ENCODE measurements around the gene CYB5A. TPM values are rescaled to one million over a fixed set of nuclear protein-coding genes. Genes with fewer than 3 reads are reported as not detected.

The CYB5A gene
- total and polyA plus RNA-seq, 2 of the 8 experiments (the other 6 are each of a cell fraction or from before 2014, with no cell fraction given) = 154 to 195 TPM

- no peak overlapping the region for H3K4ac ChIP-seq (replicated peaks; ENCODE audit: insufficient read length, low read depth, low read length)
- no peaks in the 10 kb centered on the region for H3K36me3 ChIP-seq (ENCODE audit: control insufficient read depth in 2 of 4, insufficient read depth in 4 of 4, low read length in 3 of 4)
- no peak overlapping the region for H3K14ac ChIP-seq (ENCODE audit: insufficient read length)
- H2BK20ac ChIP-seq (ENCODE audit: low read length) = no peak overlapping the region
- no peaks in the 10 kb centered on the region for H4K20me1 ChIP-seq (replicated peaks in 1 of 2; ENCODE audit: control insufficient read depth in 1 of 2, insufficient read depth in 2 of 2, low read length in 2 of 2)
- H3K79me2 ChIP-seq (ENCODE audit: control insufficient read depth in 1 of 2, insufficient read depth in 2 of 2, low read length in 2 of 2) = no peaks in the 10 kb centered on the region
- WGBS, 2 experiments (ENCODE audit: extremely low coverage in 1 of 2, insufficient coverage in 1 of 2, insufficient read length in 1 of 2, insufficient replicate concordance in 2 of 2, low coverage in 1 of 2, low lambda C conversion rate in 2 of 2, missing lambda C conversion rate in 1 of 2) = 91% methylated on average over 4 of the region's 4 CpGs; no CpG with 5 or more reads in 1 of the 2 experiments
- no peak for TF ChIP-seq SP4 (IDR thresholded peaks at IDR 0.05; ENCODE audit: low read length)
- TF ChIP-seq TCF12 (IDR thresholded peaks at IDR 0.05; ENCODE audit: low read depth, low read length) = no peak
- no peak for TF ChIP-seq YY1 (IDR thresholded peaks at IDR 0.05; ENCODE audit: low read depth, low read length)
- H3K4me2 ChIP-seq (ENCODE audit: insufficient read depth in 1 of 2, low read depth in 2 of 2, low read length in 2 of 2) = no peak overlapping the region
- ChIA-PET CTCF (ENCODE audit: partially characterized antibody) (no interaction called here), POLR2A (ENCODE audit: partially characterized antibody) (no interaction called here)
- H3K4me1 ChIP-seq (replicated peaks in 1 of 4; ENCODE audit: control insufficient read depth in 3 of 4, insufficient read depth in 4 of 4, low read length in 3 of 4) = no peaks in the 10 kb centered on the region
- no peaks in the 10 kb centered on the region for H3K27me3 ChIP-seq (replicated peaks in 1 of 4; ENCODE audit: control insufficient read depth in 3 of 4, extremely low read depth in 1 of 4, insufficient read depth in 3 of 4, low read length in 3 of 4)
- H3K23ac ChIP-seq (ENCODE audit: insufficient read length) = no peak overlapping the region
- H3K27ac ChIP-seq (ENCODE audit: low read depth, low read length) = no peak overlapping the region
- no peaks in the 10 kb centered on the region for H3K79me1 ChIP-seq (ENCODE audit: low read depth, low read length)
- H3K56ac ChIP-seq (replicated peaks; ENCODE audit: insufficient read length, low read depth, low read length) = no peak overlapping the region
- DNase-seq (ENCODE audit: low read depth in 1 of 2, low spot score in 2 of 2) (no peak), FAIRE-seq (no peak)
- no peak overlapping the region for H2BK15ac ChIP-seq (ENCODE audit: low read length)
- no peak overlapping the region for H3K4me3 ChIP-seq (ENCODE audit: extremely low read depth in 1 of 4, insufficient read depth in 2 of 4, low read depth in 3 of 4, low read length in 4 of 4)
- H3K18ac ChIP-seq (ENCODE audit: extremely low read depth, low read length) = no peak overlapping the region
- no peak overlapping the region for H2BK12ac ChIP-seq (ENCODE audit: low read depth, low read length)
- H2AK5ac ChIP-seq (ENCODE audit: low read depth, low read length) = no peak overlapping the region
- no peak overlapping the region for H3K9ac ChIP-seq (replicated peaks in 1 of 4; ENCODE audit: extremely low read depth in 1 of 4, low read depth in 3 of 4, low read length in 3 of 4)
- H2AFZ ChIP-seq (ENCODE audit: low read length) = no peak overlapping the region
- no peak overlapping the region for H2BK120ac ChIP-seq (replicated peaks; ENCODE audit: low read depth, low read length)
- H3K9me3 ChIP-seq (ENCODE audit: insufficient read depth in 2 of 2, low read depth in 1 of 2, low read length in 1 of 2) = no peaks in the 10 kb centered on the region
- no peak overlapping the region for H4K91ac ChIP-seq (replicated peaks; ENCODE audit: insufficient read length, low read length)
- H4K8ac ChIP-seq (ENCODE audit: extremely low read depth, insufficient read depth, low read length) = no peak overlapping the region
- H3K23me2 ChIP-seq (ENCODE audit: low read depth, low read length) = no peaks in the 10 kb centered on the region
- H4K5ac ChIP-seq (ENCODE audit: insufficient read length, low read depth, low read length) = no peak overlapping the region
- no peak overlapping the region for H2BK5ac ChIP-seq (ENCODE audit: low read depth, low read length)
Measured at GRCh38 chr18:74226156-74226555, 65.6 kb downstream of the CYB5A start.

Data from H1 (cell line).